ENCODE measurements around the gene TBX6. TPM values are rescaled to one million over a fixed set of nuclear protein-coding genes. Genes with fewer than 3 reads are reported as not detected.

Gene TBX6
- total and polyA plus RNA-seq, 9 donors, result 0.18 to 1.3 (median 0.51) TPM

DNA sequence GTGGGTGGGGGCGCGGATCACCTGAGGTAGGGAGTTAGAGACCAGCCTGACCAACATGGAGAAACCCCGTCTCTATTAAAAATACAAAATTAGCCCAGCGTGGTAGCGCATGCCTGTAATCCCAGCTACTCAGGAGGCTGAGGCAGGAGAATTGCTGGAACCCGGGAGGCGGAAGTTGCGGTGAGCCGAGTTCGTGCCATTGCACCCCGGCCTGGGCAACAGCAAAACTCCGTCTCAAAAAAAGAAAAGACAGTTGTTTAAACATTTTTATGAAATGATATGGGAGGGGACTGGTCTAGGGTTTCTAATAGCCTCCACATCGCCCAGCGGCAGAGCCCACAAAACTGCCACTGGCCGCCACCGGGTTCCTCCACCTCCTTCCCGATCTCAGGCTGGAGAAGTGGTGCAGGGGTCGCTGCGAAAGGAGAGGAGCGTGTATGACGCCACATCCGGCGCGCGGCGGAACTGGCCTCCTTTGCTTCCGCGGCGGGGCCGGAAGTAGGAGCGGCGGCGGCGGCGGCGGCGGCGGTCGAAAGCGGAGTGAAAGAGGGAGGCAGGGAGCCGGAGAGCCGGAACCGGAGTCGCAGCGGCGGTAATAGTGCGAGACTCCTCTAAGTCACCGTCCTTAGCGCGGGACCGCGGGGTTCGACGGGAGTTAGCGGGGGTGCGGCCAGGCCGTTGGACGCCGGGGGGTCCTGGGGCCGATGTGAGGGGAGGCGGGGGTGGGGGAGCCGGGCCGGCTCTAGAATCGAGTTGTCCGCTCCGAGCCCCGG lies 16.0 kb downstream of the TBX6 start, which contains the start of gene PPP4C:
Gene PPP4C, plus strand, starts transcription at position 492 of the 773 bp plus-strand sequence. CDS start 384 bp downstream, outside the sequence.
- H3K27ac ChIP-seq (ENCODE audit: low read length), result peak within 1 kb of the TSS; percentile 80
- DNase-seq, result peak; percentile 96
- H3K4me3 ChIP-seq (ENCODE audit: low read length), result peak within 1 kb of the TSS; percentile 97
- peaks cover 58% of the 10 kb centered on the region for H3K36me3 ChIP-seq (ENCODE audit: control insufficient read depth, insufficient read depth, low read length)
- no peaks in the 10 kb centered on the region for H3K27me3 ChIP-seq (ENCODE audit: control insufficient read depth, insufficient read depth, low read length)
- H3K9me3 ChIP-seq (replicated peaks; ENCODE audit: control insufficient read depth, low read depth, low read length), result no peaks in the 10 kb centered on the region
- H3K4me1 ChIP-seq (ENCODE audit: control insufficient read depth, insufficient read depth, low read length), result peaks cover 14% of the 10 kb centered on the region
- WGBS (ENCODE audit: insufficient coverage), result under 1% methylated on average over 52 of the region's 67 CpGs

DNA sequence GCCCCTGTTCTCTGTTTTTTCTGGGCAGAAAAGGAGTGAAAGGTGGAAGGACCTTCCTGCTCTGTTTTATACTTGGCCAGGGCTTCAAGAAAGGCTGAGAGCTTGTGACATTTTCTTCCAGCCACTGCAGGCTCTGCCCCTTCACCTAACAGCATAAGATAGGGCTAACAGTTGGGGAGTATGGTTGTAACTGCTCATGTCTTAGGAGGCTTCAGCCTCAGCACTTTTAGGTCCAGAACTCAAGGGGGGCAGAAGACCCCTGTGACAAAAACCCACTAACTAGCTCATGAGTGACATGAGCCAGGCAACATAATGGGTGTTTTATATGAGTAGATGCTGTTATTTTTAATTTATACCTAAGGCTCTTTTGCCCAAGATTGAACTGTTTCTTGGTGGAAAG lies 21.2 kb downstream of the TBX6 start:
- Histone ChIP-seq H3K9me3 (replicated peaks; ENCODE audit: control insufficient read depth, low read depth, low read length) (no peaks in the 10 kb centered on the region), H3K27ac (ENCODE audit: low read length) (no peak overlapping the region), H3K4me1 (ENCODE audit: control insufficient read depth, insufficient read depth, low read length) (peaks cover 35% of the 10 kb centered on the region), H3K4me3 (ENCODE audit: low read length) (no peak overlapping the region), H3K36me3 (ENCODE audit: control insufficient read depth, insufficient read depth, low read length) (peaks cover 63% of the 10 kb centered on the region), H3K27me3 (ENCODE audit: control insufficient read depth, insufficient read depth, low read length) (no peaks in the 10 kb centered on the region)
- DNase-seq, result no peak

DNA sequence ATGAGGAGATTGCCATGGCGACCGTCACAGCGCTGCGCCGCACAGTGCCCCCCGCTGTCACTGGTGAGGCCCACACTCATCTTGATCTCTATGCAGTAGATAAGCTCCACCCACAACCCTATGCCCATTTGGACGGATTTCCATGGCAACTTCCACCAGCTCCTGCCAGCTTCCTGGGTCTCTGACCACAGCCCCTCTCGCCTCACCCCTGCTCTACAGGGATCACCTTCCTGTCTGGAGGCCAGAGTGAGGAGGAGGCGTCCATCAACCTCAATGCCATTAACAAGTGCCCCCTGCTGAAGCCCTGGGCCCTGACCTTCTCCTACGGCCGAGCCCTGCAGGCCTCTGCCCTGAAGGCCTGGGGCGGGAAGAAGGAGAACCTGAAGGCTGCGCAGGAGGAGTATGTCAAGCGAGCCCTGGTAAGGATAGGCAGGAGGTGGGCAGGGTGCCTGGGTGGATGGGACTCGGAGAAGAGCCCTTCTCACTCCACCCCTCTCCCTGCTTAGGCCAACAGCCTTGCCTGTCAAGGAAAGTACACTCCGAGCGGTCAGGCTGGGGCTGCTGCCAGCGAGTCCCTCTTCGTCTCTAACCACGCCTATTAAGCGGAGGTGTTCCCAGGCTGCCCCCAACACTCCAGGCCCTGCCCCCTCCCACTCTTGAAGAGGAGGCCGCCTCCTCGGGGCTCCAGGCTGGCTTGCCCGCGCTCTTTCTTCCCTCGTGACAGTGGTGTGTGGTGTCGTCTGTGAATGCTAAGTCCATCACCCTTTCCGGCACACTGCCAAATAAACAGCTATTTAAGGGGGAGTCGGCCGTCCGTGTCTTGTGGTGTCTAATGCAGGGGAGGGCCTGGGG lies 21.9 kb downstream of the TBX6 start:
- 69% methylated on average over 13 of the region's 31 CpGs for WGBS (ENCODE audit: insufficient coverage)
- Histone ChIP-seq H3K4me1 (ENCODE audit: control insufficient read depth, insufficient read depth, low read length) (peaks cover 32% of the 10 kb centered on the region), H3K27me3 (ENCODE audit: control insufficient read depth, insufficient read depth, low read length) (no peaks in the 10 kb centered on the region), H3K9me3 (replicated peaks; ENCODE audit: control insufficient read depth, low read depth, low read length) (no peaks in the 10 kb centered on the region), H3K27ac (ENCODE audit: low read length) (no peak overlapping the region), H3K36me3 (ENCODE audit: control insufficient read depth, insufficient read depth, low read length) (peaks cover 63% of the 10 kb centered on the region), H3K4me3 (ENCODE audit: low read length) (peak overlapping the region; percentile 2)
- peak; percentile 47 for DNase-seq

DNA sequence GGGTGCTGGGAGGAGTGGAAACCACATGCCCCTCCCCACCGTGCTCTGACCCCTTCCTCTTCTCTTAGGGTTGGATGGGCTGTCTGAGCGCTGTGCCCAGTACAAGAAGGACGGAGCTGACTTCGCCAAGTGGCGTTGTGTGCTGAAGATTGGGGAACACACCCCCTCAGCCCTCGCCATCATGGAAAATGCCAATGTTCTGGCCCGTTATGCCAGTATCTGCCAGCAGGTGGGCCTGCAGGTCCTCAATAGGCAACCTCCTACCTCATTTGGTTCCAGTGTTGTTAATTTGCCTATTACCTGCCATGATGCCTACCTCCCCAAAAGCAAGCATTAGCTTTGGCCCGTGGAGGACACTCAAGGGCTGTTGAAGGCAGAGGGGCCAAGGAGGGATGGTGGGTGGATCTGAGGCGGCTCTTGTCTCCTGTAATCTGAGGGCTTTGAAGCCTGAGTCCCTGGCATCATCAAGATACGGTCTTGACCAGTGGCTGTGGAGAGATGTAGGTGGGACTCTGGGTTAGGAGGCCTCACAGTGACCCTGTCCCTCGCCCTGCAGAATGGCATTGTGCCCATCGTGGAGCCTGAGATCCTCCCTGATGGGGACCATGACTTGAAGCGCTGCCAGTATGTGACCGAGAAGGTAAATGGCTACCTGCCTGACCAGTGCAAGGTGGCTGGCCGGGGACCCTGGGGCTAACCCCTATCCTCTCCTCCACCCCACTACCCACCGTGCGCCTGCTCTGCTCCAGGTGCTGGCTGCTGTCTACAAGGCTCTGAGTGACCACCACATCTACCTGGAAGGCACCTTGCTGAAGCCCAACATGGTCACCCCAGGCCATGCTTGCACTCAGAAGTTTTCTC lies 22.7 kb downstream of the TBX6 start:
- Histone ChIP-seq H3K9me3 (replicated peaks; ENCODE audit: control insufficient read depth, low read depth, low read length) (no peaks in the 10 kb centered on the region), H3K27ac (ENCODE audit: low read length) (no peak overlapping the region), H3K4me3 (ENCODE audit: low read length) (no peak overlapping the region), H3K36me3 (ENCODE audit: control insufficient read depth, insufficient read depth, low read length) (peaks cover 63% of the 10 kb centered on the region), H3K4me1 (ENCODE audit: control insufficient read depth, insufficient read depth, low read length) (peaks cover 38% of the 10 kb centered on the region), H3K27me3 (ENCODE audit: control insufficient read depth, insufficient read depth, low read length) (no peaks in the 10 kb centered on the region)
- DNase-seq, result peak; percentile 29
- 84% methylated on average over 13 of the region's 17 CpGs for WGBS (ENCODE audit: insufficient coverage)

DNA sequence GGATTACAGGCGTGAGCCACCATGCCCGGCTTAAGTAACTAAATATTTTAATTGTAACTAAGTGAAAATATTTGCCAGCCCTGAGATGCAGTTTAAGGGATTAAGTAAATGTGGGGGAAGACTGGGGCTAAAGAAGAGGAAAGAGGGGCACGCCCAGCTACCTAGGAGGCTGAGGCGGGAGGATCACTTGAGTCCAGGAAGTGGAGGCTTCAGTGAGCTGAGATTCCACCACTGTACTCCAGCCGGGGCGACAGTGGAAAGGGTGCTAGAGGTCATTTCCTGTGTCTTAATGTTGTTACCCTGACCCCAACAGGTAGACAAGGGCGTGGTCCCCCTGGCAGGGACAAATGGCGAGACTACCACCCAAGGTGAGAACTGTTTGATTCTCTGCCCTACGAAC lies 23.4 kb downstream of the TBX6 start:
- Histone ChIP-seq H3K27me3 (ENCODE audit: control insufficient read depth, insufficient read depth, low read length) (no peaks in the 10 kb centered on the region), H3K27ac (ENCODE audit: low read length) (no peak overlapping the region), H3K9me3 (replicated peaks; ENCODE audit: control insufficient read depth, low read depth, low read length) (no peaks in the 10 kb centered on the region), H3K4me3 (ENCODE audit: low read length) (no peak overlapping the region), H3K4me1 (ENCODE audit: control insufficient read depth, insufficient read depth, low read length) (peaks cover 45% of the 10 kb centered on the region), H3K36me3 (ENCODE audit: control insufficient read depth, insufficient read depth, low read length) (peaks cover 59% of the 10 kb centered on the region)
- no peak for DNase-seq
- WGBS (ENCODE audit: insufficient coverage), result 100% methylated on average over 4 of the region's 9 CpGs

DNA sequence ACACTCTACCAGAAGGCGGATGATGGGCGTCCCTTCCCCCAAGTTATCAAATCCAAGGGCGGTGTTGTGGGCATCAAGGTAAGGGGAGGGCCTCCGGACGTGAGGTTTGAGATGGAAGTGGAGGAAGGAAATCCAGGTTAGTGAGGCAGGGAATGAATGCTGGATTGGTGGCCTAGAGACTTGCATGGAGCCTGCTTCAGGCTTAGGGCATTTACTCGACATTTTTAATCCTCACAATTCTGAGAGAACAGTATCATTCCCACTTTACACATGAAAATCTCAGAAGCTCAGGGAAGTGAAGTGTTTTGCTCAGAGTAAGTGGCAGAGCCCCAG lies 24.2 kb downstream of the TBX6 start:
- H3K27ac ChIP-seq (ENCODE audit: low read length), result peak overlapping the region; percentile 36
- H3K4me1 ChIP-seq (ENCODE audit: control insufficient read depth, insufficient read depth, low read length), result peaks cover 51% of the 10 kb centered on the region
- WGBS (ENCODE audit: insufficient coverage), result no CpG with 5 or more reads among the region's 6 CpGs
- no peaks in the 10 kb centered on the region for H3K27me3 ChIP-seq (ENCODE audit: control insufficient read depth, insufficient read depth, low read length)
- no peaks in the 10 kb centered on the region for H3K9me3 ChIP-seq (replicated peaks; ENCODE audit: control insufficient read depth, low read depth, low read length)
- no peak for DNase-seq
- peaks cover 55% of the 10 kb centered on the region for H3K36me3 ChIP-seq (ENCODE audit: control insufficient read depth, insufficient read depth, low read length)
- peak overlapping the region; percentile 98 for H3K4me3 ChIP-seq (ENCODE audit: low read length)

DNA sequence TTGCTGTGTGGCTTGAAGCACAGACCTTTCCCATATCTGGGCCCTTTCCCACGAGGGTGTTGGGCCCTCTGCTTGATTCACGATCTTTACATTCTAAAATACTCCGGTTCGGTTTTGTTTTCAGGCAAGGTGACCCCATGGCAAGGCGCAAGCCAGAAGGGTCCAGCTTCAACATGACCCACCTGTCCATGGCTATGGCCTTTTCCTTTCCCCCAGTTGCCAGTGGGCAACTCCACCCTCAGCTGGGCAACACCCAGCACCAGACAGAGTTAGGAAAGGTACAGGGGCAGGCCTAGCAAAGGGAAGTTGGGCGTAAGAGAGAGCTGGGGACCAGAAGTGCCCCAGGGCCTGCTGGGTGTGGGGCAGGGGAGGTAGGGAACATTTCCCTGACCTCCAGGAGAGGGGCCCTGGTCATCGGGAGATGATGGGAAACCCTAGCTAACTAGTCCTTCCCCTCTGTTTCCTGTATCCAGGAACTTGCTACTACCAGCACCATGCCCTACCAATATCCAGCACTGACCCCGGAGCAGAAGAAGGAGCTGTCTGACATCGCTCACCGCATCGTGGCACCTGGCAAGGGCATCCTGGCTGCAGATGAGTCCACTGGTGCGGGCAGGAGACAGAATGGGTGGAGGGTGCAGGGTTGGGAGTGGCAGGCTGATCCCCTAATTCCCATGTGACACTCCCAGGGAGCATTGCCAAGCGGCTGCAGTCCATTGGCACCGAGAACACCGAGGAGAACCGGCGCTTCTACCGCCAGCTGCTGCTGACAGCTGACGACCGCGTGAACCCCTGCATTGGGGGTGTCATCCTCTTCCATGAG lies 24.8 kb downstream of the TBX6 start:
- Histone ChIP-seq H3K4me1 (ENCODE audit: control insufficient read depth, insufficient read depth, low read length) (peaks cover 57% of the 10 kb centered on the region), H3K27me3 (ENCODE audit: control insufficient read depth, insufficient read depth, low read length) (no peaks in the 10 kb centered on the region), H3K36me3 (ENCODE audit: control insufficient read depth, insufficient read depth, low read length) (peaks cover 50% of the 10 kb centered on the region), H3K27ac (ENCODE audit: low read length) (peak overlapping the region; percentile 97), H3K4me3 (ENCODE audit: low read length) (peak overlapping the region; percentile 98), H3K9me3 (replicated peaks; ENCODE audit: control insufficient read depth, low read depth, low read length) (no peaks in the 10 kb centered on the region)
- peak; percentile 69 for DNase-seq
- 37% methylated on average over 11 of the region's 21 CpGs for WGBS (ENCODE audit: insufficient coverage)

DNA sequence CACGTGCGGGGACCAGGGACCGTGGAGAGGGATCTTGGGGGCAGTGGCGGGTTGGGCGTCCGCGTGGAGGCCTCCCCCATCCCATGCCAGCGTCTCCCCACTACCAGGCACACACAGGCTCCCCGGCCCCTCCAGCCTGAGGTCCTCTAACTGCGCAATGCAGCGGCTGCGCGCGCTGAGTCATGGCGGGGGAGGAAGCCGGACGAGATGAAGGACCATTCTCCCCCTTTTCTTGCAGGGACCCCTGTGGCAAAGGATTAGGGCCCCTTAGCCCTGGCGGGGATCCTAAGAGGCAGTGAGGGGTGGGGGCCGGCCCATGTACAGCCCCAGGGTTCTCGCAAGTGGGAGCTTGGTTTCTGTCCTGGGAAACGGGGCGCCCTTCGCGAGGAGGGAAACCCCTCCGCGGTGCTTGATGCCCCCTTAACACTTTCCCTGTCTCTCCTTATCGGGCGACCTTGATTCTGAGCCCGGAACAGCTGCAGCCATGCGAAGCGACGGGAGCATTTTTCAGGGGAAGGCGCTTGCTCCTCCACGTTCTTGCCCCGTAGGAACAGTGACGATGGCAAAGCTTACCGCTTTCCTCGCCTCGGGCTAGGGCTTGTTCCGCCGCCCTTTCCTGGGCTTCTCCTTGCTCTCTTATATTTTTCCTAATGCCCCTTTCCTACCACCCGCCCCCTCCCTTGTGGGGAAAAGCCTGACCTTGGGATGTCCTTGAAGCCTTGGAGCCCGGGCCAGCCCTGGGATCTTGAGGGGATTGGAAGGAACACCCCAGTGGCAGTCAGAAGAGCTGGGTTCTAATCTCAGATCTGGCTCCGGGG lies 25.6 kb downstream of the TBX6 start:
- peak; percentile 70 for DNase-seq
- WGBS (ENCODE audit: insufficient coverage), result under 1% methylated on average over 31 of the region's 44 CpGs
- peaks cover 42% of the 10 kb centered on the region for H3K36me3 ChIP-seq (ENCODE audit: control insufficient read depth, insufficient read depth, low read length)

More for the DNA sequence above, 25.6 kb downstream of the TBX6 start:
- H3K4me3 ChIP-seq (ENCODE audit: low read length), result peak overlapping the region; percentile 98
- H3K4me1 ChIP-seq (ENCODE audit: control insufficient read depth, insufficient read depth, low read length), result peaks cover 64% of the 10 kb centered on the region
- H3K27me3 ChIP-seq (ENCODE audit: control insufficient read depth, insufficient read depth, low read length), result no peaks in the 10 kb centered on the region
- no peaks in the 10 kb centered on the region for H3K9me3 ChIP-seq (replicated peaks; ENCODE audit: control insufficient read depth, low read depth, low read length)
- peak overlapping the region; percentile 97 for H3K27ac ChIP-seq (ENCODE audit: low read length)

All from muscle of leg (tissue), 11 donors.